Breast epithelium (tissue), 4 donors: ENCODE results near the gene POU5F1. TPM values are rescaled to one million over a fixed set of nuclear protein-coding genes. Genes with fewer than 3 reads are reported as not detected.

Experiments
- DNase-seq, 2 donors: peaks; one replicate each; pipeline ENCODE4 v3.0.0-alpha.2; 2019; ENCODE audit warnings: low spot score in 2 of 2
- H3K27ac ChIP-seq, 2 donors: fragments of 200-600 bp; sonication (generic) in 1 of 2; one replicate each; pipeline ENCODE4 v1.5.1; 2016 to 2019; ENCODE audit warnings: mild to moderate bottlenecking in 1 of 2
- H3K27me3 ChIP-seq, 2 donors: fragments of 200-600 bp; sonication (generic) in 1 of 2; one replicate each; pipeline versions ENCODE4 v1.5.1 to v1.6.0; 2017 to 2019; ENCODE audit warnings: control low read depth in 1 of 2, mild to moderate bottlenecking in 1 of 2
- H3K36me3 ChIP-seq: fragments of 200-600 bp; one replicate; pipeline ENCODE4 v1.5.1; 2019
- H3K4me1 ChIP-seq, 2 donors: fragments of 200-600 bp; sonication (generic); one replicate each; pipeline ENCODE4 v1.5.1; 2016 to 2019; ENCODE audit warnings: control low read depth in 1 of 2
- H3K4me3 ChIP-seq, 3 donors: fragments of 200-600 bp; sonication (generic); 1 replicate in 2 of 3; 2 replicates in 1 of 3; pipeline ENCODE4 v1.5.1; 2016 to 2019; ENCODE audit warnings: mild to moderate bottlenecking in 3 of 3, moderate library complexity in 2 of 3
- H3K9me3 ChIP-seq, 2 donors: fragments of 200-600 bp; sonication (generic) in 1 of 2; one replicate each; pipeline ENCODE4 v1.5.1; 2016 to 2019; ENCODE audit warnings: control low read depth in 1 of 2
- CTCF ChIP-seq, 3 donors: fragments of 450-650 bp; IDR thresholded peaks; one replicate each; pipeline ENCODE4 v1.5.1; 2016 to 2017; ENCODE audit warnings: antibody characterized with exemption in 3 of 3, mild to moderate bottlenecking in 3 of 3, moderate library complexity in 3 of 3
- POLR2A ChIP-seq: fragments of 450-650 bp; IDR thresholded peaks from one replicate; pipeline ENCODE4 v1.6.1; 2016; ENCODE audit warnings: antibody characterized with exemption, mild to moderate bottlenecking, moderate library complexity
- POLR2AphosphoS5 ChIP-seq, 3 donors: sonication (generic); formaldehyde crosslinking; IDR thresholded peaks; one replicate each; pipeline ENCODE4 v1.6.1; 2017; ENCODE audit warnings: antibody characterized with exemption in 3 of 3
- intact Hi-C: fragments of 100-400 bp; cut with DNase I; formaldehyde crosslinking; loops from one replicate; pipeline ENCODE4 v1.15.1; 2023; ENCODE audit warnings: low total_unique reads
- total RNA-seq, 3 donors: library from RNA; depleted of rRNA; stranded (reverse); fragments of >200 nt; gene quantifications; one replicate each; pipeline ENCODE4 v1.1.0, GENCODE V29; 2016

POU5F1 gene
- total RNA-seq, 3 donors from 2014 or later, result 0.64 to 4.5 (median 0.98) TPM

GRCh38 chr6:31125162-31125561, 45.3 kb downstream of the POU5F1 start:
- DNase-seq, result peak; percentile 90 to 95
- intact Hi-C loops, result loop anchor here (10.0 kb wide), 1 partner anchor 250 kb away; no protein-coding TSS in a partner anchor
- no peaks in the 10 kb centered on the region for H3K27me3 ChIP-seq
- peaks cover 7 to 8% of the 10 kb centered on the region in 2 donors for H3K4me1 ChIP-seq
- no peaks in the 10 kb centered on the region for H3K36me3 ChIP-seq
- TF ChIP-seq POLR2A (no peak), CTCF (IDR thresholded peaks at IDR 0.05) (no peak), POLR2AphosphoS5 (IDR thresholded peaks at IDR 0.05) (peak in 2 of 3 donors; percentile 46 to 61)
- H3K4me3 ChIP-seq, result no peak overlapping the region
- H3K9me3 ChIP-seq, result no peaks in the 10 kb centered on the region
- H3K27ac ChIP-seq, result peak overlapping the region; percentile 80 to 88

- Histone ChIP-seq H3K27me3 (no peaks in the 10 kb centered on the region), H3K4me3 (no peak overlapping the region), H3K9me3 (no peaks in the 10 kb centered on the region), H3K4me1 (peaks cover 8 to 9% of the 10 kb centered on the region in 2 donors), H3K36me3 (no peaks in the 10 kb centered on the region), H3K27ac (peak overlapping the region; percentile 76 to 88)
- intact Hi-C loops, result loop anchor here (10.0 kb wide), 1 partner anchor 252 kb away; no protein-coding TSS in a partner anchor
- TF ChIP-seq CTCF (IDR thresholded peaks at IDR 0.05) (no peak), POLR2A (no peak), POLR2AphosphoS5 (IDR thresholded peaks at IDR 0.05) (peak in 1 of 3 donors; percentile 46)
- peak; percentile 80 to 89 for DNase-seq
Measured at GRCh38 chr6:31122791-31123706, 47.4 kb downstream of the POU5F1 start.

- Histone ChIP-seq H3K27me3 (no peaks in the 10 kb centered on the region), H3K4me1 (peaks cover 8 to 9% of the 10 kb centered on the region in 2 donors), H3K36me3 (no peaks in the 10 kb centered on the region), H3K4me3 (no peak overlapping the region), H3K27ac (peak overlapping the region; percentile 38 to 76), H3K9me3 (no peaks in the 10 kb centered on the region)
- no peak for TF ChIP-seq CTCF (IDR thresholded peaks at IDR 0.05)
- TF ChIP-seq POLR2A, result no peak
- TF ChIP-seq POLR2AphosphoS5 (IDR thresholded peaks at IDR 0.05), result no peak
- DNase-seq, result no peak
- intact Hi-C loops, result loop anchor here (10.0 kb wide), 1 partner anchor 254 kb away; no protein-coding TSS in a partner anchor
Measured at GRCh38 chr6:31121131-31121790, 49.2 kb downstream of the POU5F1 start.

- H3K9me3 ChIP-seq, result no peaks in the 10 kb centered on the region
- DNase-seq, result no peak
- H3K4me3 ChIP-seq, result no peak within 1 kb of the TSS
- H3K27me3 ChIP-seq, result no peaks in the 10 kb centered on the region
- TF ChIP-seq POLR2A (no peak), POLR2AphosphoS5 (IDR thresholded peaks at IDR 0.05) (no peak), CTCF (IDR thresholded peaks at IDR 0.05) (no peak)
- intact Hi-C loops, result loop anchor here (10.0 kb wide), 1 partner anchor 254 kb away; no protein-coding TSS in a partner anchor
- peak within 1 kb of the TSS; percentile 38 to 76 for H3K27ac ChIP-seq
- no peaks in the 10 kb centered on the region for H3K36me3 ChIP-seq
- peaks cover 8 to 9% of the 10 kb centered on the region in 2 donors for H3K4me1 ChIP-seq
Measured at GRCh38 chr6:31120151-31120915, 50.1 kb downstream of the POU5F1 start, which contains the start of gene CDSN. Gene CDSN, minus strand, starts transcription at chr6:31120446. Its CDS starts 27 bp downstream, at chr6:31120419.
